ENCODE data around the gene COG8.
A peak's percentile ranks its signal among the peaks of the same experiment; 100 is the strongest.
"Not testable (repeated sequence)": the region's sequence is repeated elsewhere in the genome, so short reads cannot be mapped to it uniquely, and the experiment has no call there.

The COG8 gene

DNA sequence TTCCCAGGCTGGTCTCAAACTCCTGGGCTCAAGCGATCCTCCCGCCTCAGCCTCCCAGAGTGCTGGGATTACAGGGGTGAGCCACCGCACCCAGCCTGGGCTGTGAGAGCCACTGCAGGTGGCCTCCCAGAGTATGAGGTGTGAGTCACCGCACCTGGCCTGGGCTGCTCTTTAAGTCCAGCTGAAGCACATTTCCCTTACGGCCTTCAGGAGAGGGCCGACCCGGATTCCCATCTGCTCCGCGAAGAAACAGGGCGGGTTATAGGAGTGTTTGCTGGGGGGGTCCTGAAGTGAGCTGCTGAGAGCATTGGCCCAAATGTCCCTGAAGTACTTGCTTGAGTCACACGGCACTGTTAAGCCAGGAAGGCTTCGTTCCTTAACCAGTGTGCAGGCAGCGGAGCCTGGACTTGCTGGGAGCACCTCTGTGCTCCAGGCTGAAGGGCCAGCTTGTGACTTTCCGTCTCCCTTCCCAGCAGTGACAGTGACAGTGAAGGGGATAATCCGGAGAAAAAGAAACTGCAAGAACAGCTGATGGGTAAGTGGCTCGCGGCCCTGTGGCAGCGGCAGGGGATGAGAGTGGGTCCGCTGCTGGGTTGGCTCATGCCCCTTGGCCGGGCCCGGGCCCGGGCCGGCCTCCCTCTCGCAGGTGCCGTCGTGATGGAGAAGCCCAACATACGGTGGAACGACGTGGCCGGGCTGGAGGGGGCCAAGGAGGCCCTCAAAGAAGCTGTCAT lies 21.0 kb downstream of the COG8 start:
- DNase-seq = no peak

DNA sequence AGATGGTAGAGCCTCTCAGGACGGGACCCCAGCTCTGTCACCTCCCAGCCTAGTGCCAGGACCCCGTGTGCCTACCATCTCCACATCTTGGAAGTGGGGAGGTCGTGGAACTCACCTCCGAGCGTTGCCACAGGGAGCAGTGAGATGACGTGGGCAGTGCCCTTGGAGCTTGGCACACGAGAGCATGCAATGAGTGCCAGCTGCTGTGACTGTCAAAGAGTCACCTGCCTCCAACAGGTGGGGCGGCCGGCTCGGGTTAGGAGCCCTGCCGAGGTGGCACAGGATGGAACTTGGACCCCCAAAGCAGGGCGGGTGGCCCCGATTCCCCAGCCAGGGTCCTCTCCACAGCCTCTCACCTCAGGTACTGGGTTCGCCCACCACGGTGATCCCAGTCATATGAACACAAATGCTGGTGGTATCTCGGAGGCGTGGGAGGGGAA lies 22.7 kb downstream of the COG8 start:
- DNase-seq = no peak

DNA sequence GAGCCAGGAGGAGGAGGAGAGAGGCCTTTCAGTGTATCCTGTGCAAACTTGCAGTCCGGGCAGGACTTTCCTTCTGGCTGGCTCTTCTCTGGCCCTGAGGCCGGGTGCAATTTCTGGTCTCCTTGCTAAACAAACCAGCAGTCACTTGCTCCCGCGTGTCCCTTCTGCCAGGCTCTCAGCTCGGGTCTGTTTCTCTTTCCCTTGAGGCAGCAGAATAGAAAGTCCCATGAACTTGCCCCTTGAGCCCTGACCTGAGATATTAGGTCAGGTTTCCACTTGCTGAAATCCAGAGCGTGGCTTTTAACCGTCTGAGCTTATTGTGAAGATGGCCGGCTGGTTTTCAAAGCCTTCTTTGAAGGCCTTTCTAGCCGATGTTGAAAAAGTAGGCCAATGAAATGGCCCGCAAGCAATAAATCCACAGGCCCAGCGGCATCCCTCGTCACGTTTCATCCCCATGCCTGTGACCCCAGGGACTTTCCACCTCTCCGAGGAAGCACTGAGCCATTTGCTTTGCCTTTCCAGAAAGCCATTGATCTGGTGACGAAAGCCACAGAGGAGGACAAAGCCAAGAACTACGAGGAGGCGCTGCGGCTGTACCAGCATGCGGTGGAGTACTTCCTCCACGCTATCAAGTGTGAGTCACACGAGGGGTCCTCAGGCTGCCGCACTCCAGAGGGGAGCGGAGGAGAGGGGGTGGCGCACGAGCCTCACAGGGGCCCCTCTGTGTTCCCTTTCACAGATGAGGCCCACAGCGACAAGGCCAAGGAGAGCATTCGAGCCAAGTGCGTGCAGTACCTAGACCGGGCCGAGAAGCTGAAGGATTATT lies 23.7 kb downstream of the COG8 start:
- DNase-seq = no peak

DNA sequence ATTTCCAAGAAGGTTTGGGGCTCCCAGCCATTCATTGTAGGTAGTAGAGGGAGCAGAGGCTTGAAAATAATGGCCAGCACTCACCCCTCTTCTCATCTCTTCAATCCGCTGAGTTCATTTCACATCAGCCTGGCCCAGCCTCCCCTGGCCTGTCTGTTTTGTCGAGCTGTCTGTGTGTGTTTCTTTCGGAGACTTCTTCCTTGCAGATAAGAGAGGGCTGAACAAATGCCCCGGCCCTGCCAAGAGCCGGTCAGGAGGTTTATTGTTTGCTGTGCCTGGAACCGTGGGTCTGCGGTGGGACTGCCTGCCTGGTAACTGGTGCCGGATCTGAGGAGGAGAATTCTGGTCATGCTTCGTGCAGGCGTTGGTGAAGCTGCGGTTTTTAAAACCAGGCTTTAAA lies 24.8 kb downstream of the COG8 start:
- no peak for DNase-seq

DNA sequence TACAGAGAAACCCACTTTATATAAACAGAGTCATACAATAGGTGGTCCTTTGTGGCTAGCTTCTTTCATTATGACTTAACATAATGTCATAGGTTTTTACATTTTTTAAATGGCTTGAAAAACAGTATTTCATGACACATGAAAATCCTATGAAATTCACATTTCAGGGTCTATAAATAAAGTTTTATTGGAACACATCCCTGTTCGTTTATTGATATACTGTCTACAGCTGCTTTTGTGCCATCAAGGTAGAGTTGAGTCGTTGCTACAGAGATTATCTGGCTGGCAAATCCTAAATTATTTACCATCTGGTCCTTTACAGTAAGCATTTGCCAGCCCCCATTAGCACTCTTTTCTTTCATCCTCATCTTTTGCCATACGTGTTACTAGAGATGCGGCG lies 25.9 kb downstream of the COG8 start:
- no peak for DNase-seq

DNA sequence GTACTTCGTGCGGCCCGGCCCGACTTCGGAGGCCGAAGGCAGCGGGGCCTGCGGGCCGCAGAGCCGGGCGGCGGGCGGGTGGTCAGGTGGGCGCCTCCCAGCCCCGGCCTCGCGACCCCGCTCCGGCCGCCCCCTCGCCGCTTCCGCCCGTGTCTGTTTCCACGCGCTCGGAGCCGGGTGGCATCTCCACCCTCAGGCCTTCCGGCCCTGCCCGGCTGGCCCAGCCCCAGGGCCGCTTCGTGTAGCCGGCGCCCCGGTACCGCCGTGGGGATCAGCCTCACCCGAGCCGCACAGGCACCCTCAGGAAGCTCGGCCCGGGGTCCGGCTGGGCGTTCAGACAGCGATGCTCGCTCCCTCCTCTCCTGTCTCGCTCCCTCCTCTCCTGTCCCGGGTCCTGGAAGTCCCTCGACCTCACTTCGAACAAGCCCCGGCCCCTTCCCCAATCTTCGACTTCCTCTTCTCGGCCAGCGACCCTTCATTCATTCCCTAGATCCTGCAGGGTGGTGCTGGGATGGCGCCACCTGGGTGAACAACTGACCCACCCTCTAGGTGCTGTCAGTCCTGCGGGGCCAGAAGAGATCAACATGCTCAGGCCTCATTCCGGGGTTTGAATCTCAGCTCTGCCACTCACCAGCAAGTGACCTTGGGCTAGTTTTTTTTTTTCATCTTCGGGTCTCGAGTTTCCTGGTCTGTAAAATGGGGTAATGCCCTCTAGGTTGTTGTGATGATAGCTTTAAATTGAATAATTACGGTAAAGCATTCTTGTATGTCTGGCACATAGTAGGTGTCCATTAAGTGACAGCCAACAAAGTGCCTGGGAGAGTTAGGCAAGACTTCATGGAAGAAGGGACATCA lies 27.6 kb downstream of the COG8 start:
- peak; percentile 81 for DNase-seq

DNA sequence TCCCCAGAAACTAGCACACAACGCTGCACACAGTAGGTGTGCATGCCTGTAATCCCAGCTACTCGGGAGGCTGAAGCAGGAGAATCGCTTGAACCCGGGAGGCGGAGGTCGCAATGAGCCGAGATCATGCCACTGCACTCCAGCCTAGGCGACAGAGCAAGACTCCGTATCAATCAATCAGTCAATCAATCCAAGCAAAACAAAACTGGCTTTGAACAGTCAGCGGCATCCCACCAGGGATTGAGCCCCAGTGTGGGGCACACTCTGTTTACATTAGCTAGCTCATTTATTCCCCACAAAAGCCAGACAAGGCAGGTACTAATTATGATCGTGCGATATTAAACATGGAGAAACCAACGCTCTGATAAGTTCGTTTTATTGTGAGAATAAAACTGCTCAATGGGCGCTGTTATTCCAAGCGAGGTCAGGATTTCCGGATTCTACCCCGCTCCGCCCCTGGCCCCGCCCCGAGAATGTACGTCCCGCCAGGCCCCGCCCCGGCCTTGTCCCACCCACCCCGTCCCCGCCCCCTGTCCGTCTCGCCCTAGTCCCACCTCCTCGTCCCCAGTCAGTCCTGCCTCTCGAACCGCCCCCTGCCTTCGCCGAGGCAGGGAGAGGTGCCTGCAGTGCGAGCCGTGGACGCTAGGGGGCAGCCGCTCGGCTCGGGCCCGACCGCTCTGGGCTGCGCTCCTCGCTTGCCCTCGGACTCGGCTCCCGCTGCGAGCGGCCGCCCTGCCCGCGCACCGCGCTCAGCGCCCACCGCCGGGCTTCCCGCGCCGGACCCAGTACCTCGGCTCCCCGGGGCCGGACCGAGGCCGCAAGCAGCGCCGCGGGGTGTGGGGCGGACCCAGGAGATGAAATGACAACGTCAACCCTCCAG lies 28.5 kb downstream of the COG8 start, which contains the start of gene VPS4A:
Gene VPS4A (plus strand): TSS at position 698 of the 880 bp plus-strand sequence. CDS start 162 bp downstream, at position 860.
- DNase-seq = peak; percentile 99

DNA sequence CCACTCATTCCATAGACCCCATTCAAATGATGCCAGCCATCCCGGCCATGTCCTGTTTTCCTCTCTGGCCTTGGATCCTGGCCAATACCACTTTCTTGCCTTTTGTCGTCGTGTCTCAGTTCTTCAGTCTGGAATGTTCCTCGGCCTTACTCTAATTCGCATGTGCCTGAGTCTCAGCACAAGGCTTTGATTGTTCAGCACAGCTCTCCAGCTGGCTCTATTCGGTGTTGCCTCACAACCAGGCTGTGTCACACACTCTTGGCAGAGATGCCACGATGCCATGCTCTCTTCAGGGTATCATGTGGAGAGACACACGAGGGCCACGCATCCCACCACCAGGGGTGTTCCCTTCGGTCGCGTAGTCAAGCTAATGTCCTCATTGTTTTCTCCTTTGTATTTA lies 30.0 kb downstream of the COG8 start:
- DNase-seq = no peak

DNA sequence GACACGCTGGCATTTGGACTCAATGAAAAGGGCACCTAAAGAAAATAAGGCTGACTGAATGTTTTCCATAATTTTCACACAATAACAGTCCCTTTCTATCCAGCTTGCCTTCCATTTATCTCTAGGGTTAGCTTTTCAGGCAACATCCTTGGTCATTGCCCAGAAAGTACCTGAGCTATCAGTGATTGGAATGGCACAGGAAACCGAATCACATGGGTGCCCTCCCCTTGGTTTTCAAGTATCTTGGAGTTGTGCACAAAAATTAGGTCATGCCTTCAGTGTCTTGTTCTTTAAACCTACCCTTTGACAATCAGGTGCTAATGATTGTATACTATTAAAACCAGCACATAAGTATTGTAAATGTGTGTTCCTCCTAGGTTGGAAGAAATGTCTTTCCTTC lies 31.5 kb downstream of the COG8 start:
- no peak for DNase-seq

DNA sequence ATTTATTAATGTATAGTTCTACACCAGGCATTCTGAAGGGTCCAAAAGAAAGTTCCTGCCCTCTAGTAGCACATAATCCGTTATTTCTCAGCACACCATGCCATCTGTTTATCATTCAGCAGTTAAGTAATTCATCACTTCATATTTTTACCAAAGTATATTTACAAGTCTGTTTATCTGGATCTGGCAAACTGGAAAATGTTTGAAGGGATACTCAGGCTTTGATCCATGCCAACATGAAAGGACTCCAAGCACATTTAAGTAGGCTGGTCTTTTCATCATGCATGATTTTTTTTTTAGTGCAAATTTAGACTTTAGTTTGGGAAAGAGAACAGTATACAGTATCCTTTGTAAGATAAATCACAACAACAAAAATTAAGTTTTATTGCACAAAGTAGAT lies 32.3 kb downstream of the COG8 start:
- DNase-seq = no peak

DNA sequence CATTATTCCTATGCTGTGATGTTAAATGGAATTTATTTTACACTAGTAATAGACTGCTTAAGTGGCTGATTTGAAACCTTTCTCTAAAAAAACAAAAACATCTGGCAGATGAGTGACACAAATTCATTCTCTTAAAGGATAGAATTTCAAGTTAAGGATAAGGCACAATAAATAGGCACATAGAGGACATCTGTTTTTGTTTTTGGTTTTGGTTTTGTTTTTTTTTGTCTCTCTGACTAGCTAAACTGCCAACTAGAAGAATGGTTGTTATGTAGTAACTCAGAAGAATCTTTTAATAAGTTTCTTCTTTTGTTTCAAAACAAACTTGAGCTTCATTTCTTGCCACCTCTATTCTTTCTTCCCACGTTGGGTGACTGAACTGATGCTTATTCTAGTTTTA lies 33.3 kb downstream of the COG8 start:
- no peak for DNase-seq

DNA sequence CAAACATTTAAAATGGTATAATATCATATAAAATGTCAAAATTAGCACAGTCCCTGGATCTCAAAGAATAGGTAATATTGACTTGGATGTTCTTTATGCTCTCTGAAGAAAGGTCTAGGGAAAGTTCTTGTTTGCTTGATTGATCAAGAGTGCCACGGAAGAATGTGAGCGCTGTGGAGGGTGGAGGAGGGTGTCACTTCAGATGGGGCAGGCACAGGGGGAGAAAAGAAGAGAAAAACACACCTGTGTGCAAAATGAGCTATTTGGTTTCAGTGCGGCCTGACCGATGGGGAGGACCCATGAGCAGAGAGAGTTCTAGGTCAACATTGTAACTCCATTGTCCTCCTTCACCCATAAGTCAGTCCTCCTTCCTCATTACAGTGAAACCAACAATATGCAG lies 37.1 kb downstream of the COG8 start:
- no peak for DNase-seq

DNA sequence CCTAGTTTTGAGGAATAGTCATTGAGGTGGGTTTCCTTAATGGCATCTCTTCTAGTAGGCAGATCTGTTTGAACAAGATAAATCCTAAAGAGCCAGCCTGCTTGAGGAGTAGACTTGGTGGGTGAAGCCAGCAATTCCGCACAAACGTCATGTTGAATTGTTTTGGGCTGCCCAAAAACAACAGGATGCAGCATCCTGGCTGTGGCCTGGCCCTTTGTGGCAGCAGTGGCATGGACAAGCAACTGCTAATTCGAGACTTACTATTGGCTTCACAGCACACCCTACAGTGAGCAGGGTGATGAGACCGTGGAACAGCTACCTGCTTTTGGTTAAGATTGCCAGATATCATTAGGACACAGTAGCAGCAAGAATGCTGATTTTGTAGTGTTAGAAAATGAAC lies 37.5 kb downstream of the COG8 start:
- no peak for DNase-seq

DNA sequence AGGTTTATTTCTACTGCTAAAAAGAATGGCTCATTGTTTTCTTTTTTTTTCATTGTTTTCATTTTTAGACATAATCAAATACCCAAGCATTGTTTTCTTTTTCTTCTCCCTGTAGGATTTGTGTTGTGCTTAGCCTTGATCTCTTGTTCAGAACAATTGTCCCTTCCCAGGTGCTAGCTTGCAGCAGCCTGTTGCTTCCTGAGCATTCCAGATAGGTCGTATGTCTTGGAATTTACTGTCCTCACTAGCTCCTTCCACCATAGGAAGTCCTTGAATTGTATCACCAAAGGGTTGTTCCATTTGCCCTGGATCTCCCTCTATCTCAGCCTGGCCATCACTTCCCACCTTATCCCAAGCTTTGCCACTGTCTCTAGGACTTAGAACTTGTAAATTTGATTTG lies 38.2 kb downstream of the COG8 start:
- DNase-seq = no peak

DNA sequence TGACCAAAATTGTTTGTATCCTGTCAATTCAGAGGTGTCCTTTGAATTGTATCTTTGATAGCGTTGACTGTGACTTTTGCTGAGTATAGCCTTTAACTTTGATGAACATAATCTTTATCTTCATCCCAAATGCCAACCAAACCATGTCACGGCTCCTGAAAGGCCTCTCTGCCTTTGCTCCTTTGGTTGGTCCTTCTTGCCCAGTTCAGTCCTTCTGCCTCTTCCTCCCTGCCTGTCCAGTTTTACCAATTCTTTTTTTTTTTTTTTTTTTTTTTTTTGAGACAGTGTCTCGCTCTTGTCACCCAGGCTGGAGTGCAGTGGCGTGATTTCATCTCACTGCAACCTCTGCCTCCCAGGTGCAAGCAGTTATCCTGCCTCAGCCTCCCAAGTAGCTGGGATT lies 41.1 kb downstream of the COG8 start:
- no peak for DNase-seq

DNA sequence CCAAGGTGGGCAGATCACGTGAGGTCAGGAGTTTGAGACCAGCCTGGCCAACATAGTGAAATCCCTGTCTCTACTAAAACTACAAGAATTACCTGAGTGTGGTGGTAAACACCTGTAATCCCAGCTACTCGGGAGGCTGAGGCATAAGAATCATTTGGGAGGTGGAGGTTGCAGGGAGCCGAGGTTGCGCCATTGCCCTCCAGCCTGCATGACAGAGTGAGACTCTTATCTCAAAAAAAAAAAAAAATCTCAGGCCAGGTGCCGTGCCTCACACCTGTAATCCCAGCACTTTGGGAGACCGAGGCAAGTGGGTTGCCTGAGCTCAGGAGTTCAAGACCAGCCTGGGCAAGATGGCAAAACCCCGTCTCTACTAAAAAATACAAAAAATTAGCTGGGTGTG lies 42.6 kb downstream of the COG8 start:
- not testable (repeated sequence) for DNase-seq

DNA sequence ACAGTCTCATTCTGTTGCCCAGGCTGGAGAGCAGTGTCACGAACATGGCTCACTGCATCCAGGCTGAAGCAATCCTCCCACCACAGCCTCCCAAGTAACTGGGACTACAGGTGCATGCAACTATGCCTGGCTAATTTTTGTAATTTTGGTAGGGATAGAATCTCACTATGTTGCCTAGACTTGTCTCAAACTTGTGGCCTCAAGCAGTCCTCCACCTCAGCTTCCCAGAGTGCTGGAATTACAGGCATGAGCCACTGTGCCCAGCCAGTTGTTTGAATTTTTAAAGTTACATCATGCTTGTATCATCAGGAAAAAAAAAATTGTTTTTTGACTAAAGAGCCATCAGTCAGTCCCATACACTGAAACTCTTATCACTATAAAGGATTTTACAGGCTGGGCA lies 45.3 kb downstream of the COG8 start:
- no peak for DNase-seq

DNA sequence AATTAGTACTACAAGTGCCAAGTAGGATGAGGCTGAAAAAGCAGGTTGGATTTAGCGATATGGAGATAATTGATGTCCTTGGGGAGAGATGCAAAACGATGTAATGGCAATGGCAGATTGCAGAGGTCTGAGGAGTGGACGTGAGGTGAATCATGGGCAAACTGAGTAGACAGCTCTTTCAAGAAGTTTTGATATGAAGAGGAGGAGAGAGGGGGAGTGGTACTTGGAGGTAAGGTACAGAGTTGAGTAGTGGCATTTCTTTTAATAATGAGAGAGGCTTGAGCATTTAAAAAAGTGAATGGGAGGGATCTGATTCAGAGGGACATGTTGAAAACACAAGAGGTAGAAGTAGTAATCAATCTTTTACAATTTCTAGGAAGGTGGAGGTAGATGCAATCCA lies 46.0 kb downstream of the COG8 start:
- DNase-seq = no peak

DNA sequence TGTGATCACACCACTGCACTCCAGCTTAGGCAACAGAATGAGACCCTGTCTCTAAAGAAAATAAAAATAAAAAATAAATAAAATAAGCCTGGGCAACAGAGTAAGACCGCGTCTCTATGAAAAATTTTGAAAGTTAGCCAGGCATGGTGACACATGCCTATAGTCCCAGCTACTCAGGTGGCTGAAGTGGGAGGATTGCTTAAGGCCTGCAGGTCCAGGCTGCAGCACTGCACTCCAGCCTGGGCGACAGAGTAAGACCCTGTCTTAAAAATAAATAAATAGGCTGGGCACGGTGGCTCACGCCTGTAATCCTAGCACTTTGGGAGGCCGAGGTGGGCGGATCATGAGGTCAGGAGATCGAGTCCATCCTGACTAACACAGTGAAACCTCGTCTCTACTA lies 47.7 kb downstream of the COG8 start:
- not testable (repeated sequence) for DNase-seq

DNA sequence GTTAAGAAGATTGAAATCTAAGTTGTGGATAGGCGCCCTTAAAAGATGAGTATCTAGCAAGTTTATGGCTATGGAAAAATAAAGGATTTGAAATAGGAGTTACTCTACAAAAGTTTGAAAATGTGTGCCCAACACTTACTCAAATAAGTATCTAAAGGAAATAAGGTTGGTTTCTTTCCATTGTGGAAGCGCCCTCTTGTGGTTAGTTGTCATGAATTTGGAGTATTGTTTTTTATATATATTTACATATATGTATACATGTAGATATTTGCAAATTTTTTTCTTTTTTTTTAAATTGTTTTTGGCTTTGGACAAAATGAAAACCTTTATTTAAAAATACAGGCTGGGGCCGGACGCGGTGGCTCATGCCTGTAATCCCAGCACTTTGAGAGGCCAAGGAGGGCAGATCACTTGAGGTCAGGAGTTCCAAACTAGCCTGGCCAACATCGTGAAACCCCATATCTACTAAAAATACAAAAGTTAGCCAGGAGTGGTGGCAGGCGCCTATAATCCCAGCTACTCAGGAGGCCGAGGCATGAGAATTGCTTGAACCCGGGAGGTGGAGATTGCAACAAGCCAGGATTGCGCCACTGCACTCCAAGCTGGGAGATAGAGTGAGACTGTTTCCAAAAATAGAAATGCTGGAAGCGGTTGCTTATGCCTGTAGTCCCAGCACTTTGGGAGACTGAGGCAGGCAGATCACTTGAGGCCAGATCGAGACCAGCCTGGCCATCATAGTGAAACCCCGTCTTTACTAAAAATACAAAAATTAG lies 52.2 kb downstream of the COG8 start:
- no peak for DNase-seq

DNA sequence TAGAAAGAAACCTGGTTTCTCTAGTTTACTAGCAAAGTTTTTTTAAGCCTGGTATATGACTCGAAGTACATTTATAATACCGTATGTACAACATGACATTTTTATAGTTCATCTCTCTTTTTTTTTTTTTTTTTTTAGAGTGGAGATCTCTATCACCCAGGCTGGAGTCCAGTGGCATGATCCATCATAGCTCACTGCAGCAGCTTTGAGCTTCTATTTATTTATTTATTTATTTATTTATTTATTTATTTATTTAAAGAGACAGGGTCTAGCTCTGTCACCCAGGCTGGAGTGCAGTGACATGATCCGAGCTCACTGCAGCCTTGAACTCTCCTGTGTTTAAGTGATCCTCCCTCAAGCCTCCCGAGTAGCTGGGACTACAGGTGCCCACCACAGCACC lies 54.1 kb downstream of the COG8 start:
- no peak for DNase-seq

DNA sequence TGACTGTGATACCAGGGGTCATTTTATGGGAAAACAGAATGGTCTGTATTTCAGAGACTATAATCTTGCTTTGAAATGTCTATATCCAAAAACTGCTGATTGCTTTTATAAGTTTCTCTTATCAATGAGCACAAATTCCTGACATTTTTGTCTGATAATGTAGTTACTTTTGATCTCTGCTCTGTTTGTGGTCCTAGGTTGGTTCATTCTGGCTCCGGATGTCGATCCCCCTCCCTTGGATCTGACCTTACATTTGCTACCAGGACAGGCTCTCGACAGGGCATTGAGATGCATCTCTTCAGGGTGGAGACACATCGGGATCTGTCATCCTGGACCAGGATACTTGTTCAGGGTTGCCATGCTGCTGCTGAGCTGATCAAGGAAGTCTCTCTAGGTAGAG lies 55.5 kb downstream of the COG8 start:
- DNase-seq = no peak

Measured in activated effector memory CD4-positive, alpha-beta T cell treated with anti-CD3 and anti-CD28 coated beads, Interleukin-2, amount 50 U/mL, for 16 hours (primary cell).